Stimulated activated CD8-positive, alpha-beta memory T cell treated with anti-CD3 and anti-CD28 coated beads, Interleukin-12 subunit alpha, Interleukin-12 subunit beta, amount 100 ng/mL, for 4 hours (primary cell): ENCODE measurements around the gene ZNF700.
"Not testable (repeated sequence)": the region's sequence is repeated elsewhere in the genome, so short reads cannot be mapped to it uniquely, and the experiment has no call there.

Experiments used
- DNase-seq: peaks from one replicate; pipeline ENCODE4 v3.0.0-alpha.2; 2020; ENCODE audit warnings: low read depth

Gene ZNF700

GRCh38 chr19:11924886-11925650 is at the start of gene ZNF700:
ZNF700 (plus strand) TSS chr19:11925107; CDS start chr19:11925211, 104 bp downstream.
- peak; percentile 83 for DNase-seq

- not testable (repeated sequence) for DNase-seq
Observed at GRCh38 chr19:11879687-11880266, 45.1 kb upstream of the ZNF700 start.

- DNase-seq, result no peak
Observed at GRCh38 chr19:11880598-11880997, 44.3 kb upstream of the ZNF700 start.

GRCh38 chr19:11881151-11881800 is 43.6 kb upstream of the ZNF700 start:
- DNase-seq, result peak; percentile 22

GRCh38 chr19:11882606-11883005 is 42.3 kb upstream of the ZNF700 start:
- no peak for DNase-seq

GRCh38 chr19:11887234-11887610 is 37.7 kb upstream of the ZNF700 start:
- DNase-seq, result no peak

GRCh38 chr19:11887611-11888531 is 37.0 kb upstream of the ZNF700 start, which contains the start of gene ZNF69:
ZNF69 (plus strand) TSS chr19:11887782; CDS start chr19:11887924, 142 bp downstream.
- peak; percentile 47 for DNase-seq

- DNase-seq, result not testable (repeated sequence)
Observed at GRCh38 chr19:11889901-11890300, 35.0 kb upstream of the ZNF700 start.

- DNase-seq, result no peak
Observed at GRCh38 chr19:11890634-11891033, 34.3 kb upstream of the ZNF700 start.

- no peak for DNase-seq
Observed at GRCh38 chr19:11894851-11895250, 30.1 kb upstream of the ZNF700 start.

GRCh38 chr19:11902228-11902627 is 22.7 kb upstream of the ZNF700 start:
- no peak for DNase-seq

- DNase-seq, result no peak
Observed at GRCh38 chr19:11905928-11906327, 19.0 kb upstream of the ZNF700 start.

GRCh38 chr19:11911937-11912336 is 13.0 kb upstream of the ZNF700 start:
- DNase-seq, result not testable (repeated sequence)

GRCh38 chr19:11914417-11915051 is 10.4 kb upstream of the ZNF700 start:
- not testable (repeated sequence) for DNase-seq

- DNase-seq, result no peak
Observed at GRCh38 chr19:11921852-11922495, 2.9 kb upstream of the ZNF700 start.

- not testable (repeated sequence) for DNase-seq
Observed at GRCh38 chr19:11925651-11926187, 812 bp downstream of the ZNF700 start.

- no peak for DNase-seq
Observed at GRCh38 chr19:11927227-11927626, 2.3 kb downstream of the ZNF700 start.

GRCh38 chr19:11931051-11931450 is 6.1 kb downstream of the ZNF700 start:
- no peak for DNase-seq

- no peak for DNase-seq
Observed at GRCh38 chr19:11931513-11931912, 6.6 kb downstream of the ZNF700 start.

GRCh38 chr19:11935829-11936228 is 10.9 kb downstream of the ZNF700 start:
- not testable (repeated sequence) for DNase-seq

- not testable (repeated sequence) for DNase-seq
Observed at GRCh38 chr19:11938383-11938782, 13.5 kb downstream of the ZNF700 start.
